A673 (cell line): Measurements from ENCODE around the gene LINC00237. TPM values are rescaled to one million over a fixed set of nuclear protein-coding genes. Genes with fewer than 3 reads are reported as not detected.
A peak's percentile ranks its signal among the peaks of the same experiment; 100 is the strongest.

Experiments
- BruUV-seq: library from RNA; stranded (reverse); fragments of 400-500 nt; replicated peaks from 2 replicates; lab custom pipeline; 2021; lab: Mats Ljungman, UMichigan
- CTCF ChIA-PET: fragments of 300-600 bp; sonication (Branson Sonifier 250); formaldehyde crosslinking; loops from one replicate; lab custom pipeline; 2022; ENCODE audit warnings: antibody characterized with exemption; lab: Charles Lee
- POLR2A ChIA-PET: fragments of 300-600 bp; sonication (Branson Sonifier 250); formaldehyde crosslinking; loops from one replicate; lab custom pipeline; 2022; ENCODE audit warnings: antibody characterized with exemption; ENCODE audit not compliant: low non-redundant PET; lab: Charles Lee
- DNase-seq: peaks from one replicate; pipeline ENCODE4 v3.0.0-alpha.2; 2015; ENCODE audit warnings: low spot score
- H3K27ac ChIP-seq: fragments of 200-600 bp; sonication (generic); 2 replicates; pipeline ENCODE4 v1.5.1; 2016; ENCODE audit warnings: mixed run types, low read depth, mild to moderate bottlenecking, mixed read lengths, antibody characterized with exemption, low read length; ENCODE audit not compliant: poor library complexity, severe bottlenecking
- H3K27me3 ChIP-seq: fragments of 200-600 bp; sonication (generic); replicated peaks from 2 replicates; pipeline ENCODE4 v1.6.1; 2017; ENCODE audit warnings: mixed run types, low read depth, mild to moderate bottlenecking, mixed read lengths, antibody characterized with exemption, low read length; ENCODE audit not compliant: insufficient read depth, poor library complexity
- H3K36me3 ChIP-seq: fragments of 200-600 bp; sonication (generic); 2 replicates; pipeline ENCODE4 v1.6.1; 2016; ENCODE audit warnings: mixed run types, mild to moderate bottlenecking, mixed read lengths, antibody characterized with exemption, low read length; ENCODE audit not compliant: insufficient read depth, poor library complexity, severe bottlenecking
- H3K4me1 ChIP-seq: fragments of 200-600 bp; sonication (generic); 2 replicates; pipeline ENCODE4 v1.6.1; 2017; ENCODE audit warnings: mixed run types, mild to moderate bottlenecking, mixed read lengths, antibody characterized with exemption, low read length; ENCODE audit not compliant: insufficient read depth, poor library complexity, severe bottlenecking
- H3K4me3 ChIP-seq: fragments of 200-600 bp; sonication (generic); 2 replicates; pipeline ENCODE4 v1.5.1; 2016; ENCODE audit warnings: low read depth, mixed run types, mild to moderate bottlenecking, mixed read lengths, low read length; ENCODE audit not compliant: poor library complexity, severe bottlenecking
- H3K9me3 ChIP-seq: fragments of 200-600 bp; sonication (generic); 2 replicates; pipeline ENCODE4 v1.6.1; 2016; ENCODE audit warnings: mixed run types, low read depth, mild to moderate bottlenecking, mixed read lengths, antibody characterized with exemption, low read length; ENCODE audit not compliant: poor library complexity, severe bottlenecking
- EZH2 ChIP-seq: fragments of 200-600 bp; sonication (generic); IDR thresholded peaks from 2 replicates; pipeline ENCODE4 v1.6.1; 2017; ENCODE audit warnings: borderline replicate concordance, low read depth, mild to moderate bottlenecking, mixed read lengths, antibody characterized with exemption, low read length; ENCODE audit not compliant: poor library complexity, severe bottlenecking
- intact Hi-C: fragments of 100-400 bp; cut with micrococcal nuclease; formaldehyde crosslinking; loops from one replicate; pipeline ENCODE4 v1.10.0; 2022; ENCODE audit not compliant: unreplicated experiment
- total RNA-seq: library from RNA; stranded (reverse); gene quantifications from 2 replicates; pipeline ENCODE4 v1.2.3, GENCODE V29; 2021
- TF ChIP-seq, protein P1 (sequence below): fragments of 300-800, 200-600 bp; sonication (generic); conservative IDR thresholded peaks from 2 replicates; pipeline ENCODE4 v1.5.1; 2017; ENCODE audit warnings: low read depth, mild to moderate bottlenecking, antibody characterized with exemption, low read length, moderate library complexity, mixed read lengths

Gene LINC00237
- total RNA-seq, 1 experiment from 2014 or later, result not detected

DNA sequence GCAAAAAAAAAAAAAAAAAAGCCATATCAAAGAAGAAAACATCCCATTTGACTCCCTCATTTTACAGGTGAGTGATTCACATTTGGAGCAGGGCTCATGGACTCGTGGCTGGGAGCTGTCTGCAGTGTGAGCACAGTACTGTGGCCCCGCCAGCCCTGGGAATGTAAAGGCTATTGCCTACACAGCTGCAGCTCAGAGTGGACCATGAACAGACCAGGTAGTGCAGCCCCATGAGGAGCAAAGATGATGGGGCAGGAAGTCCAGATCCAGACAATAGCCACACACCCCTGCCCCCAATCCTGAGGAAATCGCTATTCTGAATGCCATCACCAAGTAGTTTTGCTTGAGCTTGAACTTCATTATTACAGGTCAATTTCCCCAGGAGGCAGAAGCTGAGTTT lies 55.4 kb downstream of the LINC00237 start:
- intact Hi-C loops, result no loop called here
- POLR2A ChIA-PET, result no interaction called here
- H3K4me3 ChIP-seq, result no peak overlapping the region
- TF ChIP-seq EZH2, result no peak
- TF ChIP-seq, protein P1, sequence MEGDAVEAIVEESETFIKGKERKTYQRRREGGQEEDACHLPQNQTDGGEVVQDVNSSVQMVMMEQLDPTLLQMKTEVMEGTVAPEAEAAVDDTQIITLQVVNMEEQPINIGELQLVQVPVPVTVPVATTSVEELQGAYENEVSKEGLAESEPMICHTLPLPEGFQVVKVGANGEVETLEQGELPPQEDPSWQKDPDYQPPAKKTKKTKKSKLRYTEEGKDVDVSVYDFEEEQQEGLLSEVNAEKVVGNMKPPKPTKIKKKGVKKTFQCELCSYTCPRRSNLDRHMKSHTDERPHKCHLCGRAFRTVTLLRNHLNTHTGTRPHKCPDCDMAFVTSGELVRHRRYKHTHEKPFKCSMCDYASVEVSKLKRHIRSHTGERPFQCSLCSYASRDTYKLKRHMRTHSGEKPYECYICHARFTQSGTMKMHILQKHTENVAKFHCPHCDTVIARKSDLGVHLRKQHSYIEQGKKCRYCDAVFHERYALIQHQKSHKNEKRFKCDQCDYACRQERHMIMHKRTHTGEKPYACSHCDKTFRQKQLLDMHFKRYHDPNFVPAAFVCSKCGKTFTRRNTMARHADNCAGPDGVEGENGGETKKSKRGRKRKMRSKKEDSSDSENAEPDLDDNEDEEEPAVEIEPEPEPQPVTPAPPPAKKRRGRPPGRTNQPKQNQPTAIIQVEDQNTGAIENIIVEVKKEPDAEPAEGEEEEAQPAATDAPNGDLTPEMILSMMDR, result no peak
- CTCF ChIA-PET, result no interaction called here
- H3K4me1 ChIP-seq, result peaks cover 9% of the 10 kb centered on the region
- BruUV-seq, result no TSS peak
- no peaks in the 10 kb centered on the region for H3K9me3 ChIP-seq
- H3K27me3 ChIP-seq, result peaks cover 25% of the 10 kb centered on the region
- no peak overlapping the region for H3K27ac ChIP-seq
- DNase-seq, result no peak
- H3K36me3 ChIP-seq, result no peaks in the 10 kb centered on the region

DNA sequence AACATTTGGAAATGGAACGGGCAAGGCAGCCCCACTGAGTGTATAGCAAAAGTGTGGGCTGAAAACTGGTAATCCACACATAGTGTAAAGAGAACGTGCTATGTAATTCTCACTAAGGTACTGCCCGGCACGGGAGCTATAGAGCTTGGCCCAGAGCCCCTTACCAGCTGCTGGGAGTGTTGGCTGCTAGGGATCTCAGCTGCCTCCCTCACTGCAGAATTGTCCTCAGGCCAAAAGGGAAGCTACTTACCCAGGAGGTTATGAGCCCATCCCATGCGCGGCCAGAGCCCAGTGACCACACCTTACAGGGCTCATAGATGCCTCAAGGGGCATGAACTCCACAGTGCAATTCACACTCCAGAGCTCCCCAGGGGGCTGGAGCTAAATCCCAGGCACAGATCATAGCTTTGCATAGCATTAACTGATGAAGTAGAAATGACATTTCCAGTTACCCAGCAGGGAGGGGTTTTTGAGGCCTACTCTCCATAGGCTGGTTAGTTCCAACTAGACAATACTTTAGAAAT lies 56.8 kb downstream of the LINC00237 start:
- POLR2A ChIA-PET, result no interaction called here
- H3K36me3 ChIP-seq, result no peaks in the 10 kb centered on the region
- no peak for DNase-seq
- H3K9me3 ChIP-seq, result no peaks in the 10 kb centered on the region
- intact Hi-C loops, result loop anchor here (5.0 kb wide), 1 partner anchor 458 kb away; no protein-coding TSS in a partner anchor
- H3K4me3 ChIP-seq, result no peak overlapping the region
- H3K27me3 ChIP-seq, result peaks cover 33% of the 10 kb centered on the region
- H3K27ac ChIP-seq, result no peak overlapping the region
- BruUV-seq, result no TSS peak
- TF ChIP-seq, protein P1, result no peak
- TF ChIP-seq EZH2, result no peak
- CTCF ChIA-PET, result no interaction called here
- H3K4me1 ChIP-seq, result peaks cover 12% of the 10 kb centered on the region

- BruUV-seq, result no TSS peak
- intact Hi-C loops, result loop anchor here (5.0 kb wide), 1 partner anchor 458 kb away; no protein-coding TSS in a partner anchor
- POLR2A ChIA-PET, result interaction anchor here (0.5 kb wide), 1 partner anchor 148 kb away, joined by 3 read pairs; no protein-coding TSS in a partner anchor
Measured at GRCh38 chr20:21048841-21049273, 57.3 kb downstream of the LINC00237 start.

More at GRCh38 chr20:21048841-21049273, 57.3 kb downstream of the LINC00237 start:
- no peak for TF ChIP-seq EZH2
- TF ChIP-seq, protein P1, result peak; percentile 91
- H3K27me3 ChIP-seq, result peaks cover 35% of the 10 kb centered on the region
- no peak overlapping the region for H3K27ac ChIP-seq
- peak; percentile 59 for DNase-seq
- H3K9me3 ChIP-seq, result no peaks in the 10 kb centered on the region
- H3K4me1 ChIP-seq, result peaks cover 12% of the 10 kb centered on the region
- CTCF ChIA-PET, result interaction anchor here (0.6 to 0.7 kb wide), 2 partner anchors 53 to 144 kb away, joined by 3 to 5 read pairs; no protein-coding TSS in a partner anchor
- no peaks in the 10 kb centered on the region for H3K36me3 ChIP-seq
- no peak overlapping the region for H3K4me3 ChIP-seq
